Left ventricle myocardium inferior (tissue), 1 donor: ENCODE measurements around the gene CCHCR1. TPM values are rescaled to one million over a fixed set of nuclear protein-coding genes. Genes with fewer than 3 reads are reported as not detected.
"Not testable (repeated sequence)": the region's sequence is repeated elsewhere in the genome, so short reads cannot be mapped to it uniquely, and the experiment has no call there.

ENCODE experiments used
- DNase-seq: peaks from one replicate; pipeline ENCODE4 v3.0.0-alpha.2; 2020
- H3K27ac ChIP-seq: fragments of 200-600 bp; replicated peaks from 2 replicates; pipeline ENCODE4 v1.8.0; 2021
- H3K27me3 ChIP-seq: fragments of 200-600 bp; 2 replicates; pipeline ENCODE4 v1.8.0; 2021; ENCODE audit warnings: low read depth
- H3K36me3 ChIP-seq: fragments of 200-600 bp; 2 replicates; pipeline ENCODE4 v1.8.0; 2021
- H3K4me1 ChIP-seq: fragments of 200-600 bp; 2 replicates; pipeline ENCODE4 v1.8.0; 2021
- H3K4me3 ChIP-seq: fragments of 200-600 bp; 2 replicates; pipeline ENCODE4 v1.8.0; 2021; ENCODE audit warnings: mild to moderate bottlenecking, moderate library complexity
- H3K9me3 ChIP-seq: fragments of 200-600 bp; replicated peaks from 2 replicates; pipeline ENCODE4 v1.8.0; 2021
- intact Hi-C: fragments of 100-400 bp; cut with micrococcal nuclease; formaldehyde crosslinking; loops from one replicate; pipeline ENCODE4 v1.11.0; 2022
- total RNA-seq: library from RNA; stranded (reverse); fragmentation: NEBNext Ultra II Directional; extraction: Animal tissue kit (Norgen Biotek cat#: 25700); gene quantifications from one replicate; pipeline ENCODE4 v1.2.1, GENCODE V29; 2021
- TF ChIP-seq, protein P1 (sequence below): fragments of 200-600 bp; IDR thresholded peaks from 2 replicates; pipeline ENCODE4 v1.8.0; 2021; ENCODE audit warnings: antibody characterized with exemption, mild to moderate bottlenecking, borderline replicate concordance
- donor health status: DM: no; HTN: yes; CAD: no; lungs with severe emphysema.

The CCHCR1 gene
- total RNA-seq, 1 donor from 2014 or later: 13.3 TPM

DNA sequence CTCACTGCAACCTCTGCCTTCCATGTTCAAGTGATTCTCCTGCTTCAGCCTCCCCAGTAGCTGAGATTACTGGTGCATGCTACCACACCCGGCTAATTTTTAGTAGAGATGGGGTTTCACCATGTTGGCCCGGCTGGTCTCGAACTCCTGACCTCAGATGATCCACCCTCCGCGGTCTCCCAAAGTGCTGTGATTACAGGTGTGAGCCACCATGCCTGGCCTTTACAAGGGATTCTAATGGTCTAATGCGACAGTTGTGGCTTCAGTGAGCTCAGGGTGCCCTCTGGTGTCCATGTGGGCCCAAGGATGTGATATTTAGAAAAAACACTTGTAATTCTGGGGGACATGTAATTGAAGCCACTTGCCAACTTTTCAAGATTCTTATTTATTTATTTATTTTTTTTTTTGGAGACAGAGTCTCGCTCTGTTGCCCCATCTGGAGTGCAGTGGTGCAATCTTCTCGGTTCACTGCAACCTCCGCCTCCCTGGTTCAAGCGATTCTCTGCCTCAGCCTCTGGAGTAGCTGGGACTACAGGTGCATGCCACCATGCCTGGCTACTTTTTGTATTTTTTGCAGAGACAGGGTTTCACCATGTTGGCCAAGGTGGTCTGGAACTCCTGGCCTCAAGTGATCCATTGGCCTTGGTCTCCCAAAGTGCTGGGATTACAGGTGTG, 35.0 kb upstream of the CCHCR1 start:
- intact Hi-C loops: loop anchor here (5.0 kb wide), 1 partner anchor 55 kb away; the partner anchor contains the start of gene PSORS1C2
- DNase-seq: peak; percentile 68

GRCh38 chr6:31190488-31190887, 32.9 kb upstream of the CCHCR1 start:
- no peak for DNase-seq
- intact Hi-C loops: loop anchor here (5.0 kb wide), 1 partner anchor 53 kb away; the partner anchor contains the start of gene PSORS1C2
- H3K27me3 ChIP-seq: no peaks in the 10 kb centered on the region

More for the DNA sequence above, 35.0 kb upstream of the CCHCR1 start:
- H3K36me3 ChIP-seq, H3K27ac ChIP-seq, H3K9me3 ChIP-seq, H3K4me1 ChIP-seq, H3K27me3 ChIP-seq, H3K4me3 ChIP-seq: not testable (repeated sequence)
- TF ChIP-seq, protein P1, sequence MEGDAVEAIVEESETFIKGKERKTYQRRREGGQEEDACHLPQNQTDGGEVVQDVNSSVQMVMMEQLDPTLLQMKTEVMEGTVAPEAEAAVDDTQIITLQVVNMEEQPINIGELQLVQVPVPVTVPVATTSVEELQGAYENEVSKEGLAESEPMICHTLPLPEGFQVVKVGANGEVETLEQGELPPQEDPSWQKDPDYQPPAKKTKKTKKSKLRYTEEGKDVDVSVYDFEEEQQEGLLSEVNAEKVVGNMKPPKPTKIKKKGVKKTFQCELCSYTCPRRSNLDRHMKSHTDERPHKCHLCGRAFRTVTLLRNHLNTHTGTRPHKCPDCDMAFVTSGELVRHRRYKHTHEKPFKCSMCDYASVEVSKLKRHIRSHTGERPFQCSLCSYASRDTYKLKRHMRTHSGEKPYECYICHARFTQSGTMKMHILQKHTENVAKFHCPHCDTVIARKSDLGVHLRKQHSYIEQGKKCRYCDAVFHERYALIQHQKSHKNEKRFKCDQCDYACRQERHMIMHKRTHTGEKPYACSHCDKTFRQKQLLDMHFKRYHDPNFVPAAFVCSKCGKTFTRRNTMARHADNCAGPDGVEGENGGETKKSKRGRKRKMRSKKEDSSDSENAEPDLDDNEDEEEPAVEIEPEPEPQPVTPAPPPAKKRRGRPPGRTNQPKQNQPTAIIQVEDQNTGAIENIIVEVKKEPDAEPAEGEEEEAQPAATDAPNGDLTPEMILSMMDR: peak; percentile 72

GRCh38 chr6:31189223-31189622, 31.6 kb upstream of the CCHCR1 start:
- DNase-seq, H3K4me3 ChIP-seq, H3K9me3 ChIP-seq, H3K27ac ChIP-seq, H3K4me1 ChIP-seq, intact Hi-C loops, H3K27me3 ChIP-seq, H3K36me3 ChIP-seq: not testable (repeated sequence)

More at GRCh38 chr6:31190488-31190887, 32.9 kb upstream of the CCHCR1 start:
- TF ChIP-seq, protein P1: no peak
- no peaks in the 10 kb centered on the region for H3K36me3 ChIP-seq
- H3K4me1 ChIP-seq: peaks cover 3% of the 10 kb centered on the region
- H3K27ac ChIP-seq: no peak overlapping the region
- no peak overlapping the region for H3K4me3 ChIP-seq
- H3K9me3 ChIP-seq: no peaks in the 10 kb centered on the region

DNA sequence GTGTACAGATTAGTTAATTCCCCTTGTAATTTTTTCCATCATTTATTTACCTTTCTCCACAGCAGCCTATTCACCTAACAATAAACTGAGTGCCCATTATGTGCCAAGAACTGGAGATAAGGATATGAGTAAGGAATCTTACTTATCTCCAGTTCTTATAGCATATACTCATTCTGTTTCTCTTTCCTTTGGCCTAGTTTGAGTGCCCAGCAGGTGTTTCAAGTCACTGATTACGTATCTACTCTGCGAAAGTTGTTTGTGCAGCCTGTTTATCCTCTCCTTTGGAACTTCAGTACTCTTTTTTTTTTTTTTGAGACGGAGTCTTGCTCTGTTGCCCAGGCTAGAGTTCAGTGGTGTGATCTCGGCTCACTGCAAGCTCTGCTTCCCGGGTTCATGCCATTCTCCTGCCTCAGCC, 30.2 kb upstream of the CCHCR1 start:
- TF ChIP-seq, protein P1: no peak
- H3K36me3 ChIP-seq: no peaks in the 10 kb centered on the region
- no peaks in the 10 kb centered on the region for H3K27me3 ChIP-seq
- peak overlapping the region; percentile 94 for H3K27ac ChIP-seq
- peaks cover 14% of the 10 kb centered on the region for H3K4me1 ChIP-seq
- intact Hi-C loops: no loop called here
- no peaks in the 10 kb centered on the region for H3K9me3 ChIP-seq
- DNase-seq: no peak
- H3K4me3 ChIP-seq: no peak overlapping the region

DNA sequence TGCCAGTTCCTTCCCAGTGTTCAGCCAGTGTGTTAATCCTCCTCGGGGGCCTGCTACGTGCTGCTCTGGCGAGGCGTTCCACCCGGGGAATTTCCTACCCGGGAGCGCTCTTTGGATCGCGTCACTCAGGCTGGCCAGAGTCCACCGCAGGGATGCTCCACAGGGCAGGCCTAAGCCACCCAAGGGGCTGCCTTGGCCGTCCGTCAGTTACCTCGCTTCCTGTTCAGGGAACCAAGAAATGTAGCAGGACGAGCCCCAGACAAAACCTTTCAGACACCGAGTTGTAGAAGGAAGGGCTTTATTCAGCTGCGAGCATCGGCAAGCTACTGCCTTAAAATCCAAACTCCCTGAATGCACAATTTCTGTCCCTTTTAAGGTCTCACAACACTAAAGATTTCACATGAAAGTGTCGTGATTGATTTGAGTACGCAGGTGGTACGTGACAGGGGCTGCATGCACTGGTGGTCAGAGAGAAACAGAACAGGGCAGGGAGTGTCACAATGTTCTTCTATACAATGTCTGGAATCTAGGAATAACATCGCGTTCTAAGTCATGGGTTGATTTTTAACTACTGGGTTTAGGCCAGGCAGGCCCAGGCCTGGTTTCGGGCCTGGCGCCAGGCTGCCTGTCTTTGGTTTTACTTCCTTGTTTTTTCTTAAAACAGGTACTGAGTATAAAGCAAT, 28.6 kb upstream of the CCHCR1 start:
- no peaks in the 10 kb centered on the region for H3K27me3 ChIP-seq
- peak overlapping the region; percentile 94 for H3K27ac ChIP-seq
- DNase-seq: peak; percentile 88
- peak overlapping the region; percentile 61 for H3K4me3 ChIP-seq
- peaks cover 15% of the 10 kb centered on the region for H3K4me1 ChIP-seq
- TF ChIP-seq, protein P1: no peak
- no peaks in the 10 kb centered on the region for H3K36me3 ChIP-seq
- no peaks in the 10 kb centered on the region for H3K9me3 ChIP-seq
- intact Hi-C loops: no loop called here

DNA sequence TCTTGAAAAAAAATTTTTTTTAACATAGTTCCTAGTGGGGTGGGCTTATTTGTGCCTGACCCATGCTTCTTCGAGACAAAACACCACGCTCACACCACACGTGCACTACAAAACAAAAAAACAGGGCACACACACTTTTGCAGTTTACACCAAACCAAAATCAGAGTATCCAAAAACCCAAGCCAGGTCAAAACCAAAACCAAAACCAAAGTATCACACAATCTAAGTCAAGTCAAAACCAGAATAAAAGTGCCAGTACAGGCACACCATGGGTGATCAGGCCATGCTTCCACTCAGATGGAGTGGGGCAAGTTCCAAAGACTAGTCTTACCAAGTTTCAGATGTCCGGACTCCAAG, 28.1 kb upstream of the CCHCR1 start:
- DNase-seq, H3K36me3 ChIP-seq, H3K9me3 ChIP-seq, H3K27me3 ChIP-seq, intact Hi-C loops: not testable (repeated sequence)
- Histone ChIP-seq H3K4me3 (peak overlapping the region; percentile 61), H3K4me1 (peaks cover 20% of the 10 kb centered on the region), H3K27ac (peak overlapping the region; percentile 94)

DNA sequence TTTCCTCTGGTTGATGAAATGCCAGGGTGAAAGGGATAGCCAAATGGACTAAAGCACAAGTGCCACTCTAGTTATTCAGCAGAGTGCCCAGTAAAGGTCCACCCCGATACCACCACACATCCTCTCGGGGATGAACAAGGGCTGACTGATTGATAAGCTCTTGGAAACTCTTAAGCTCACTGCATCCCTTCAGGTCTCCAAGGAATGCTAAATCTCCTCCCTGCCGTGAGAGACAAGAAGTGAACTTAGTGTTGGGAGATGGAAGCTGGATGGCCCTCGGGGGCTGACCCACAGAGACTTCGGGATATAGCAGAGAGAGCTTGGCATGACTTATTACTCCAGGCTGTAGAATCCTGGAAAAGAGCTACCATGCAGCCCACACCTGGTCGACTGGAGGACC, 26.3 kb upstream of the CCHCR1 start:
- DNase-seq, intact Hi-C loops, H3K36me3 ChIP-seq, H3K9me3 ChIP-seq, H3K27ac ChIP-seq, H3K27me3 ChIP-seq: not testable (repeated sequence)
- Histone ChIP-seq H3K4me3 (peak overlapping the region; percentile 61), H3K4me1 (peaks cover 35% of the 10 kb centered on the region)

GRCh38 chr6:31183287-31183686, 25.7 kb upstream of the CCHCR1 start:
- H3K36me3 ChIP-seq, H3K27ac ChIP-seq, H3K4me3 ChIP-seq, DNase-seq, intact Hi-C loops, H3K9me3 ChIP-seq, H3K27me3 ChIP-seq: not testable (repeated sequence)
- H3K4me1 ChIP-seq: peaks cover 40% of the 10 kb centered on the region
